MM.1S (cell line): Measurements from ENCODE around the gene GRB10.

Experiments used
- EZH2 ChIP-seq: fragments of 300-600 bp; sonication (generic); optimal IDR thresholded peaks from 2 replicates; pipeline ENCODE3; 2017; ENCODE audit warnings: low read depth, mild to moderate bottlenecking, antibody characterized with exemption, low read length, mixed read lengths
- EZH2phosphoT487 ChIP-seq: fragments of 300-600 bp; sonication (generic); IDR thresholded peaks from 2 replicates; pipeline ENCODE4 v1.6.1; 2018; ENCODE audit warnings: antibody characterized with exemption, low read length
- TF ChIP-seq, protein P1 (sequence below): fragments of 300-600 bp; sonication (generic); IDR thresholded peaks from 2 replicates; pipeline ENCODE4 v1.5.1; 2016; ENCODE audit warnings: antibody characterized with exemption, low read length, mixed read lengths

GRCh38 chr7:50587737-50588136 is 195.0 kb downstream of the GRB10 start:
- TF ChIP-seq, protein P1, sequence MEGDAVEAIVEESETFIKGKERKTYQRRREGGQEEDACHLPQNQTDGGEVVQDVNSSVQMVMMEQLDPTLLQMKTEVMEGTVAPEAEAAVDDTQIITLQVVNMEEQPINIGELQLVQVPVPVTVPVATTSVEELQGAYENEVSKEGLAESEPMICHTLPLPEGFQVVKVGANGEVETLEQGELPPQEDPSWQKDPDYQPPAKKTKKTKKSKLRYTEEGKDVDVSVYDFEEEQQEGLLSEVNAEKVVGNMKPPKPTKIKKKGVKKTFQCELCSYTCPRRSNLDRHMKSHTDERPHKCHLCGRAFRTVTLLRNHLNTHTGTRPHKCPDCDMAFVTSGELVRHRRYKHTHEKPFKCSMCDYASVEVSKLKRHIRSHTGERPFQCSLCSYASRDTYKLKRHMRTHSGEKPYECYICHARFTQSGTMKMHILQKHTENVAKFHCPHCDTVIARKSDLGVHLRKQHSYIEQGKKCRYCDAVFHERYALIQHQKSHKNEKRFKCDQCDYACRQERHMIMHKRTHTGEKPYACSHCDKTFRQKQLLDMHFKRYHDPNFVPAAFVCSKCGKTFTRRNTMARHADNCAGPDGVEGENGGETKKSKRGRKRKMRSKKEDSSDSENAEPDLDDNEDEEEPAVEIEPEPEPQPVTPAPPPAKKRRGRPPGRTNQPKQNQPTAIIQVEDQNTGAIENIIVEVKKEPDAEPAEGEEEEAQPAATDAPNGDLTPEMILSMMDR: no peak
- no peak for TF ChIP-seq EZH2
- TF ChIP-seq EZH2phosphoT487: no peak
